ENCODE measurements around the gene UBE2S.
"Not testable (repeated sequence)": the region's sequence is repeated elsewhere in the genome, so short reads cannot be mapped to it uniquely, and the experiment has no call there.

UBE2S gene

DNA sequence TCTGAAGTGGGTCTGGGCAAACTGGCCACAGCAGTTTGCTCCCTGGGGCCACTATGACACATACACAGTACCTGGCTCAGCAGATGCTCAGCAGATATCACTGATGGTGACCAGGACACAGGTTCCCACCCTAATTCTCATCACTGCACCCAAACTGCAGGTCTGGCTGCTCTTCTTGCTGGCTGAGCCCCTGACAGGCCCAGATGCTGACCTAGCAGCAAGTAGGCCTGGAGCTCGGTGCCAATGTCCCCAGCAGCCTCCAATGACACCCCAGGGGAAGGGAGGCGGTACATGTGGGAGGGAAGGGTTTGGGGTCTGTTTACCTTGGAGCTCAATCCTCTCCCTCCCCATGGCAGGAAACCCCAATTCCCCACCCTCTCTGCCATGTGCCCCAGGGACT, 5.1 kb downstream of the UBE2S start:
- no peak for DNase-seq

- DNase-seq = not testable (repeated sequence)
Observed at GRCh38 chr19:55401390-55401789, 6.2 kb downstream of the UBE2S start.

DNA sequence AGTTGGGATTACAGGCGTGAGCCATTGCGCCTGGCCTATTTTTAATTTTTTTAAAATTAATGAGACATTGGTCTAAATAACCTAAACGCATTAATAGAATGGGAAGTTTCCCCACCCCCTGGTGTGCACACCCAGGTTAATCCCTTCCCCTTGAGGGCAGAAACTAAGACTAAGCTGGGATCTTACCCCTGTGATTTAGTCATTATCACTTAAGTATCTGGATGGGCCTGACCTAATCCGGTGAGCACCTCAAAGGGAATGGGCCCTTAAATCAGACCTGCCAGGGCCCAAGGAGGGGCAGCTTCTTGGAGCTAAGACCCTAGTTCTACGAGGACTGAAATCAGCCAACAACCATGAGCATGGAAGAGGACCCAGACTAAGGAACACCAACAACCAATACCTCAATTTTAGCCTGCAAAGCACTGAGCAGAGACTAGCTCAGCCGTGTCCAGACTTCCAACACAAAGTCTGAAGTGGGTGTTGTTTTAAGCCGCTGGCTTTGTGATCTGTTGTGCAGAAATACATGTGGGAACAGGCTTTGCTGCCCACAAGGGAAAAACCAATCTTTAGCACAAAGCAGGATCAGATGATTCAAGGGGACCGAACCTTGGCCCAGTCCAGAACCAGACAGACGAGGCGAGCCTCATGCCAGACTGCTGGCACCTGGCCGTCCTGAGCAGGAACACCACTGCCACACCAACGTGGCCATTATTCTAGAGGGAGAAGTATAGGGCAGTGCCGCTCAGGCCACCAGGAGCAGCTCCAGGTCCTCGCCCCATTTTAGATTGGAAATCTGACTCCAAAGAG, 7.1 kb downstream of the UBE2S start:
- no peak for DNase-seq

DNA sequence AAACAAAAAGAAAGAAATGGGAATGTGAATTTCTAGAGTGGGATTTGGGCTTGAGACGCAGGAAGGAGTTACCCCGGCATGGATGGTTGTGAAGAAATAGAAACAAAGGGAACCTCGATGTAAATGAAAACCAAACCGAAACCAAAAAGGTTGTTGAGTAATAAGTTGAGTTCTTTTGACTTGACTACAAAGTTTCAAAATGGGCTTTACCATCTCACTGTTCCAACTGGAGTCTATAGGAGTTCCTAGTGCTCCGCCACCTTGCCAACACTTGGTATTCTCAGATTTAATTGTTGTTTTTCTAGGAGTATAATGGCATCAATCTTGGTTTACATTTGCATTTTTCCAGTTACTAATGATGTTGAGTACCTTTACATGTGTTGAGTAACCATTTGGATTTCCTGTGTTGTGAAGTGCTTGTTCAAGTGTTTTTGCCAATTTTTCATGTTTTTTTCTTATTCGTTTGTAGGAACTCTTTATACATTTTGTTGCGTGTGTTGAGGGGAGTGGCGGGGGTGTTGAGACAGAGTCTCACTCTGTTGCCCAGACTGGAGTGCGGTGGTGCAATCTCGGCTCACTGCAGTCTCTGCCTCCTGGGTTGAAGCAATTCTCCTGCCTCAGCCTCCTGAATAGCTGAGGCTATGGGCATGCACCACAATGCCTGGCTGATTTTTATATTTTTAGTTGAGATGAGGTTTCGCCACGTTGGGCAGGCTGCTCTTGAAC, 9.2 kb downstream of the UBE2S start:
- DNase-seq = no peak

DNA sequence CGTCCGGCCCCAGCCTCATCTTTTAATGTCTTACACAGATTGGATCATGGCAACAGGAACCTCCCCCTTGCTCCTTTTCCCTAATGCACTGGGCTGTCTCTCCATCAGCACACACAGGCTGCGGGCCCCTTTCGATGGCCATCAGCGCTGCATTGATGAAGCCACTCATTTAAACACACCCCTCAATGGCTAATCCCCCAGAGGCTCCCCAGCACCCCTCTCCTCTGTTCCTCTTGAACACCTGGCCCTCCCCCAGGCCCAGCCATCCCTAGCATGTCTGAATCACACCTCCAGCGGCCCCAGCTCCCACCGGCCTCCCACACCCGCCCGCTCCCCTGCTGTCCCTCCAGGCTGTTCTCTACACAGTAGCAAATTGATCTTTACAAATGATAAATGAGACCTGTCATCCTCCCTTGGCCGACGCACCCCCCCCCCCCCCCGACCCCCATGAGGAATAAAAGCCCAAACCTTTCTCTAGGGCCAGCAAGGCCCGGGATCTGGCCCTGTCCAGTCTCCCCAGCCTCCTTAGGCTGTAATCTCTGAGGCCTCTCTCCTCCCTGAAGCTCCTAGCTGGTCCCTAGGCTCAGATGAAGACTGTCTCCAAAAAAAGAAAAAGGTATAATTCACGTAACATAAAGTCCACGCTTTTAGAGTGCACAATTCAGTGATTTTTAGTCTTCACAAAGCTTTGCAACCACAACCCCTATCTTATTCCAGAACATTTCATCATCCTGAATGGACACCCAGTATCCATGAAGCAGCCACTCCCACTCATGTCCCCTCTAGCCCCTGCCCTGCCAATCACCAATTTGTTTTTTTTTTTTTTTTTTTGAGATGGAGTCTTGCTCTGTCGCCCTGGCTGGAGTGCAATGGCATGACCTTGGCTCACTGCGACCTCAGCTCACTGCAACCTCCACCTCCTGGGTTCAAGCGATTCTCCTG, 14.5 kb downstream of the UBE2S start:
- DNase-seq = no peak

- DNase-seq = no peak
Observed at GRCh38 chr19:55391702-55392615, 15.6 kb downstream of the UBE2S start.

GRCh38 chr19:55391191-55391670, 16.4 kb downstream of the UBE2S start:
- no peak for DNase-seq

DNA sequence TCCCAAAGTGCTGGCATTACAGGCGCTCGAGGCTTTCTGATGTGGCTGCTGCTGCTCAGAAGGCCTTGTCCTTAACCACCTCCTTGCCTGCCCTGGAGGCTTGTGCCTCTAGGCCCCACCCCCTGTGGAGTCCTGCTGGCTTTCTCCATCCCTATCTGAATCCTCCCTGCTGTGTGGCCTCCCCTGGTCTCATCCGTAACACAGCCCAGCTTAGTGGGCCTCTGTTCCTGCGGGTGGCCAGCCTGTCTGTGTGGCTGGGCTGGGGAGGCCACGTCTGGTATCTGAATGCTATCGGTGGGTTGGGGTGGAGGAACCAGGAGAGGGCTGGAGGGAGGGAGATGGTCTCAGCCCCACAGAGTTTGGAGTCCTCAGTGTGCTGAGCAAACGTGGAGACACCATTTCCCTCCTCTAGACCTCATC, 17.1 kb downstream of the UBE2S start:
- DNase-seq = no peak

DNA sequence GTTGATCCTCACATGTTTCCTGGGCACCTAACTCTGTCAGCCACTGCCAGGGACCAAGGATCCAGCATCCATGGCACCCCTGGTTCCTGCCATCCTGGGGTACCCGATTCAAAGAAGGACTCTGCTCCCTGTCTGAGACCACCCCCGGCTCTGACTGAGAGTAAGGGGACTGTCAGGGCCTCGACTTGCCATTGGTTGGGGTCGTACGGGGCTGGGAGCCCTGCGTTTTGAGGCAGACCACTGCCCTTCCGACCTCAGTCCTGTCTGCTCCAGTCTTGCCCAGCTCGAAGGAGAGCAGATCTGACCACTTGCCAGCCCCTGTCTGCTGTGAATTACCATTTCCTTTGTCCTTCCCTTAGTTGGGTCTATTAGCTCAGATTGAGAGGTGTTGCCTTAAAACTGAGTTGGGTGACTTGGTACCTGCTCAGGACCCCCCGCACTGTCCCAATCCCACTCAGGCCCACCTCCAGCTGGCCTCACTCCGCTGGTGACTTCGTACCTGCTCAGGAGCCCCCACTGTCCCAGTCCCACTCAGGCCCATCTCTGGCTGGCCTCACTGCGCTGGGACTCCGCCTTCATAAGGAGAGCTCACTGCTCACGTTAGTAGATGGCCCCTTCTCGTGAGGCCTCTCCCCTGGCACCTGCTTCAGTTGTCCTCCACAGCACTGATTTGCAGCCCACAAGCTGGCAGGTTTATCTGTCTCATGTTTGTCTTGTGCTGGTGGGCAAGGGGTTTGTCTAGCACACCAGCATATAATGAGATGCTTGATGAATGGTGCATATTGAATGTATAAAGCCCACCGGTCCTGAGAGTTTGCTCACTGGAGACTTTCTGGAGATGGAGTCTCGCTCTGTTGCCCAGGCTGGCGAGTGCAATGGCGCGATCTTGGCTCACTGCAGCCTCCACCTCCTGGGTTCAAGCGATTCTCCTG, 17.9 kb downstream of the UBE2S start:
- DNase-seq = no peak

- DNase-seq = no peak
Observed at GRCh38 chr19:55387736-55388497, 19.7 kb downstream of the UBE2S start.

DNA sequence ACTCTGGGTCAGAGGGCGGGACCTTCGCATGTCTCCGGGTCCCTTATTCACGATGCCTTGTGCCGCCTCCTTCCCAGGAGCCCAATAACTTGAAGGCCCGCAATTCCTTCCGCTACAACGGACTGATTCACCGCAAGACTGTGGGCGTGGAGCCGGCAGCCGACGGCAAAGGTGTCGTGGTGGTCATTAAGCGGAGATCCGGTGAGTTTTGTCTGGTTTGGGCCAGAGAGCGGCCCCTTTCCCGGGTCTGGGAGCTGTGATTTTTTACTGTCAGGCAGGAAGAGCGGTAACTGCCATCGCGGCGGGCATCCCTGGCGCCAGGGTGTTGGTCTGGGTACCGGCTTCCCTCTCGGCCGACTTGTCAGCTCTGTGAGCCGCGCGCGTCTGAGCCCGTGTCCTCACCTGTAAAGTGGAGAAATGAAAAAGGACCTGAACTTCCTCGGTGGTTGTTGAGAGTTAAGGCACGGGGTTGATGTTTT, 21.1 kb downstream of the UBE2S start:
- no peak for DNase-seq

GRCh38 chr19:55385724-55386492, 21.7 kb downstream of the UBE2S start, which contains the start of gene RPL28:
RPL28 (plus strand) TSS chr19:55385932; CDS start chr19:55386358, 426 bp downstream.
- peak; percentile 100 for DNase-seq

GRCh38 chr19:55384920-55385723, 22.5 kb downstream of the UBE2S start:
- DNase-seq = peak; percentile 99

GRCh38 chr19:55384131-55384919, 23.3 kb downstream of the UBE2S start, which contains the start of gene TMEM238:
TMEM238 (minus strand) TSS chr19:55384292; CDS start chr19:55384259, 33 bp downstream.
- no peak for DNase-seq

DNA sequence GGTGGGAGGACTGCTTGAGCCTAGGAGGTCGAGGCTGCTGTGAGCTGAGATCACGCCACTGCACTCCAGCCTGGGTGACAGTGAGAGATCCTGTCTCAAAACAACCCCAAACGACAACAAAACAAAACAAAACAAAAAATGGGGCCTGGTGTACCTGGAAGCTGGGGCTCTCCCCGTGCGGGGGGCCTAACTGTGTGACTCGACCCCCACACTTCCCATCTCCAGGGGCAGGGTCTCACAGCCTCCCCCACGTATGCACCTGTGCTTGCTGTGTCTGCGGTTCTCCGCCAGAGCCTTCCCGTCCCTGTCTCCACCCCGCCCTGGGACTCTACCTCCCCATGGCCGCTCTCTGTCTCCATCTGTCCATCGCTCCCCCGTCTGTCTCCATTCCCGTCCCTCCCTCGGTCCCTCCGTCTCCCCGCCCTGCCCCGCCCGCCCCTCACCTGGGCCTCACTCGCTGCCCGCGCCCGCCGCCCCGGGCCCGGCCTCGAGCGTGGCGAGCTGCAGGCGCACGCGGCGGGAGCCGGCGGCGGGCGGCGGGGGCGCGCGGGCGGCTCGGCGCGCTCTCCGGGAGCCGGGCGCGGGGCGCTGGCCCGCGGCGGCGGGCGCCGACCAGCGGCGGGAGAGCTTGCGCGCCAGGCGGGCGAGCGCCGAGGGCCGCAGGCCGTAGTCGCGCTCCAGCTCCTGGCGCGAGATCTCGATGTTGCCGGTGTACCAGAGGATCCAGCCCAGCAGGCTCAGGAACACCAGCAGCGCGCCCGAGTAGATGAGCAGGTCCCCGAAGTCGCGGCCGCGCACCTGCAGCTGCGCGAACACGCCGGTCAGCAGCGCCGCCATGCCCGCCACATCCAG, 24.1 kb downstream of the UBE2S start:
- peak; percentile 81 for DNase-seq

GRCh38 chr19:55382522-55383054, 25.0 kb downstream of the UBE2S start:
- DNase-seq = no peak
